ENCODE results near the gene PEAK3.

DNA sequence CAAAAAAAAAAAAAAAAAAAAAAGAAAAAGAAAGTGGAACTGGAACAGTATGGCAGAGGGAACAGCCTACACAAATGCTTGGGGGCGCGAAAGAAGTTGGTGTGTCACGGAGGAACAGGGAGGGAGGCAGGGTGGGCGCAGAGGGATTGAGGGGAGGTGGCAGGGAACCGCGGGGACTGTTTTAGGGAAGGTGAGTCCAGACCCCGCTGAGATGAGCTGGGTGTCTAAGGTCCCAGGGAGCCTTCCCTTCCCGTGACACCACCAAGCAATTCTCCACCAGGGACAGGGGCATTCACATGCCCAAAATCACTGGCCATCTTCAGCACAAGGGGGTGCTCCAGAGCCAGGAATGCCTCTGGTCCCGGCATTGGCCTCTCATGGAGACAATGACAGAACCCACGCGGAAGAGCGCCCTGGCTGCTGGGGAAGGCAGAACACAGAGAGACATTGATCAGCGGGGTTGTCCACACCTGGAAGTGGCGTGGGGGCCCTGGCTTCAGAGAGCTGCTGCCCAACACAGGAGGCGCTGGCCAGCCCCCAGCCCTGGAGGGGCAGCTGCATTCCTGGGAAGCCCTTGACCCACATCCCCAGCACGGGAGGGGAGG, 6.9 kb downstream of the PEAK3 start:
- TF ChIP-seq CTCF (IDR thresholded peaks at IDR 0.05) (peak; percentile 51 to 75 (median 68)), POLR2AphosphoS5 (IDR thresholded peaks at IDR 0.05) (peak in 2 of 4 donors; percentile 12 to 16), POLR2A (IDR thresholded peaks at IDR 0.05) (no peak)

Data from sigmoid colon (tissue), 4 donors.